Stimulated activated CD8-positive, alpha-beta memory T cell treated with anti-CD3 and anti-CD28 coated beads, Interleukin-12 subunit alpha, Interleukin-12 subunit beta, amount 100 ng/mL, for 24 hours (primary cell): Measurements from ENCODE around the gene PSKH1.

Source experiments
- DNase-seq: peaks from one replicate; pipeline ENCODE4 v3.0.0-alpha.2; 2020; ENCODE audit errors: extremely low read depth

Gene PSKH1

GRCh38 chr16:67940446-67941089 lies 47.5 kb downstream of the PSKH1 start:
- no peak for DNase-seq

- no peak for DNase-seq
Measured at GRCh38 chr16:67941469-67942199, 48.6 kb downstream of the PSKH1 start.

DNA sequence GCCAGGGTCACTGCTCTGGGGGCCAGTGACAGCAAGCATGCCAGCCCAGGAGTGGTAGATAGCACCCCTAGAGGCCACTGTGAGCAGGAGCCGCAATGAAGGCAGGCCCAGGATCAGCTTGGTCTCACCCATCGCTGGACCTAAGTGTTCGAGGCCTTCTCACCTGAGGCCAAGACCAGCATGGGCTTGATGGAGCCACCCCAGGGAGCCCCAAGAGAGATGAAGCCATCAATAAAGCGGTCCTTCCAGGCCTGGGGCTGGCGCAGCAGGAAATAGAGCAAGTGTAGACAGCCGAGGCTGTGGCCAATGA lies 49.1 kb downstream of the PSKH1 start:
- no peak for DNase-seq

- no peak for DNase-seq
Measured at GRCh38 chr16:67942510-67943255, 49.6 kb downstream of the PSKH1 start.

- DNase-seq, result no peak
Measured at GRCh38 chr16:67943256-67943618, 50.2 kb downstream of the PSKH1 start.

GRCh38 chr16:67943619-67944504 lies 50.8 kb downstream of the PSKH1 start, which contains the start of gene LCAT:
TSS of gene LCAT (minus strand) at chr16:67944120. CDS start at chr16:67944101, 19 bp downstream.
- no peak for DNase-seq

DNA sequence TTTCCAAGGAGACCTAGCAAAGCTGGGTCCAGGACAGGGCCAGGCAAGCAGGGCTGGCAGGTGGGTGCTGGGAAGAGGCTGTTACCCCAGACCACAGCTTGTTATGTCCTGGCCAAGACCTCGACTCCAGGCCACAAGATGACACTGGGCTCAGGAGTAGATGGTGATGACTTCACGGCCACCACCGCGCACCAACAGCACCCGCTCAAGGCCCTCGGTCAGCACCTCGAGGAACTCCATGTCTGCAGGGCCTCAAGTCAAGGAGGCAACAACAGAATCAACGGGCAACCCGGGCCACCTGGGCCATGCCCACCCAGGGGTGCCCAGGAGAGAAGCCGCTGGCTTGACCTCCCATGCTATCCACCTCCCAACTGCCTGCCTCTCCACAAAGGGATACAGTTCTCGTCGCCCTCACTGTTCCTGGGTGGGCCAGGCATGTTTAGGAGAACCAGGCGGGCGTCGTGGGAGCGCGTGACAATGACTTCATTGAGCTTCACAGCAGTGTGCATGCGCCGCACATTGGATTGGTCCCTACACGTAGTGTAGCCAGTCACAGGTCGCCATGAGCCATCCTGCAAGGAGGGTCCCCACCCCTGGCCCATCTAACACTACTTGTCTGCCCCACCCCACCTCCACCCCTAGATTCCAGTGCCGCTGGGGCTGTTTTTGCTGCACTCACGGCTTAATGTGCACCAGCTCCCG lies 51.8 kb downstream of the PSKH1 start:
- no peak for DNase-seq

GRCh38 chr16:67945392-67945933 lies 52.4 kb downstream of the PSKH1 start:
- DNase-seq, result no peak

- no peak for DNase-seq
Measured at GRCh38 chr16:67946128-67946569, 53.1 kb downstream of the PSKH1 start.

DNA sequence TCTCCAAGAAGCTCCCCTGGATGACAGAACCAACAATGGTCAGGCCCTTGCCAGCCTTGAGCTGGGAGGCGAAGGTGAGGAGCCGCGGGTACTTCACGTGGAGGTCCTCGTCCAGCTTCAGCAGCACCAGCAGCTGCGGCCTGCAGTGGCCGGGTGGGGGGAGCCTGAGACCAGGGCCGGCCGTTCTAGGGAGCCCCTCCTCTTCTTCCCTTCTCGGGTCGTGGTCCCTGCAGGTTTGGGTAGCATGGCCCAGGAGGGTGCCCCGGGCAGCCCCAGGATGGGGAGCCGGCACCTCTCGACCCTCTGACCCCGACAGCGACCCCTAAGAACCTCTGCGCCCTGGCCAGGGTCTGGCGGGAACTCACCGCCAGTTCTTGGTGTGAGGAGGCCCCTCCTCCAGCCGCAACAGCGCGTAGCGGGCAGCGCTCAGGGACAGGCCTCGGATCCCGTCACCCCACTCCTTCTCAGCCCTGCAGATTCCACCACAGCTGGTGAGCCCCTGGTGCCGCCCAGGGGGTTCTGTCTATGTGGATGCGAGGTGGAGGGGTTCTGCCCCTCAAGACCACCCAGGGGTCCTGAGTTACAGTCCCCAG lies 54.0 kb downstream of the PSKH1 start:
- no peak for DNase-seq

DNA sequence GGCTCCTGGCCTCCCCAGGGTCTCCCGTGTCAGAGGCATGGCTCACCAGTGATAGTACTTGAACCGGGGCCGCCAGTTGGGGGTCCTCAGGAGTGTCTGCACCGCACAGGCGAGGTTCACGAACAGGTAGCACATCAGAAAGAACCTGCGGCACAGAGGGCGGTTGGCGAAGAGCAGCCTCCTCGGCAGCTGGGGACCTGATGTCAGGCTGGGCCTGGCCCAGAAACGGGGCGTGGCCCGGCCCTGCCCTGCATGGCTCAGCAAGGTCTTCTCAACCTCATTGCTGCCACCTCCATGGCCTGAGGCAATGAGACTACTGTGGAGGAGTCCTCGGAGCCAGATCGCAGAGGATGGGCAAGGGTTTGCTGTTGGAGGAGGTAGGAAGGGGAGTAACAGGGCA lies 55.0 kb downstream of the PSKH1 start:
- no peak for DNase-seq

DNA sequence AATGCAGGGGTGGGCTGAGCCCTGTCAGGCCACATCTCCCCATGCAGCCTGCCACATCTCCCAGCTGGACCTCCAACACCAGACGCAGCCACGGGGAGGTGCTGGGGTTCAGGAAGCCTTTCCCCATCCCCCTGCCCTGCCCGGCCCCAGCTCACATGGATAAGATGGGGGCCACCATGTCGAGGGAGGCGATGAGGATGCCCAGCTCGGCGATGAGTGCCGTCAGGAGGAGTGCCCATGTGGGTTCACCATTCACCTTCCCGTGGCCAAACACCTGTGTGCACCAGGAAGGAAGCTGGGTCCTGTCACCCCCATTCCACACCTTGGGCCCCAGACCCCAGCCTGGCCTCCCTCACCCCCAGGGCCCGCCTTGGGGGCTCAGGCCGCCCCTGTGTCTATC lies 56.6 kb downstream of the PSKH1 start:
- no peak for DNase-seq

DNA sequence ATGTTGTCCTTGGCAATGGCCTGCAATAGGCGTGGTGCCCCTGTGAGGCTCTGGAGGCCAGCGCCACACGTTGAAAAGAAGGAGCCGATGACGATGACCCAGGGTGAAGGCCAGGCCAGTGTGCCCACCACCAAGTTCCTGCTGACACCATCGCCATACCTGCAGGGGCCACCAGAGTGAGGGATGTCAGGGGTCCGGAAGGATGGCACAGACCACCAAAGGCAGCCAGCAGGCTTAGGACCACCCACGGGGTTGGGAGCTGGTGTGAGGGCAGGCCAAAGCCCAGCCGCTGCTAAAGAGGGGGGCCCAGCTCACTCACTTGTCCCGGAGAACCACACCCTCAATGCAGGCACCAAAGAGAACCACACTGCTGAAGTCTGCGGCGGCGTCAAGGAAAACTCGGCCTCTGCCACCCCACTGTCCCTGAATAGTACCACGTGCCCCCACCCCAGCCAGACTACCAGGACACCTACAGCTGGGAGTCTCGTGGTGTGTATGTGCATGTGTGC lies 57.3 kb downstream of the PSKH1 start:
- DNase-seq, result no peak

- no peak for DNase-seq
Measured at GRCh38 chr16:67951485-67951884, 58.4 kb downstream of the PSKH1 start.

GRCh38 chr16:67953641-67954375 lies 60.8 kb downstream of the PSKH1 start:
- DNase-seq, result no peak

- DNase-seq, result no peak
Measured at GRCh38 chr16:67954421-67955196, 61.6 kb downstream of the PSKH1 start.

- no peak for DNase-seq
Measured at GRCh38 chr16:67957622-67958021, 64.6 kb downstream of the PSKH1 start.

- DNase-seq, result no peak
Measured at GRCh38 chr16:67959536-67960329, 66.7 kb downstream of the PSKH1 start.
